Activated CD4-positive, alpha-beta T cell treated with anti-CD3 and anti-CD28 coated beads, Interleukin-2, amount 50 U/mL, for 24 hours (primary cell): Measurements from ENCODE around the gene COL23A1.

Experiments used
- DNase-seq, 2 donors: peaks; one replicate each; pipeline ENCODE4 v3.0.0-alpha.2; 2020; ENCODE audit warnings: low read depth in 1 of 2, low spot score in 1 of 2

COL23A1 gene

DNA sequence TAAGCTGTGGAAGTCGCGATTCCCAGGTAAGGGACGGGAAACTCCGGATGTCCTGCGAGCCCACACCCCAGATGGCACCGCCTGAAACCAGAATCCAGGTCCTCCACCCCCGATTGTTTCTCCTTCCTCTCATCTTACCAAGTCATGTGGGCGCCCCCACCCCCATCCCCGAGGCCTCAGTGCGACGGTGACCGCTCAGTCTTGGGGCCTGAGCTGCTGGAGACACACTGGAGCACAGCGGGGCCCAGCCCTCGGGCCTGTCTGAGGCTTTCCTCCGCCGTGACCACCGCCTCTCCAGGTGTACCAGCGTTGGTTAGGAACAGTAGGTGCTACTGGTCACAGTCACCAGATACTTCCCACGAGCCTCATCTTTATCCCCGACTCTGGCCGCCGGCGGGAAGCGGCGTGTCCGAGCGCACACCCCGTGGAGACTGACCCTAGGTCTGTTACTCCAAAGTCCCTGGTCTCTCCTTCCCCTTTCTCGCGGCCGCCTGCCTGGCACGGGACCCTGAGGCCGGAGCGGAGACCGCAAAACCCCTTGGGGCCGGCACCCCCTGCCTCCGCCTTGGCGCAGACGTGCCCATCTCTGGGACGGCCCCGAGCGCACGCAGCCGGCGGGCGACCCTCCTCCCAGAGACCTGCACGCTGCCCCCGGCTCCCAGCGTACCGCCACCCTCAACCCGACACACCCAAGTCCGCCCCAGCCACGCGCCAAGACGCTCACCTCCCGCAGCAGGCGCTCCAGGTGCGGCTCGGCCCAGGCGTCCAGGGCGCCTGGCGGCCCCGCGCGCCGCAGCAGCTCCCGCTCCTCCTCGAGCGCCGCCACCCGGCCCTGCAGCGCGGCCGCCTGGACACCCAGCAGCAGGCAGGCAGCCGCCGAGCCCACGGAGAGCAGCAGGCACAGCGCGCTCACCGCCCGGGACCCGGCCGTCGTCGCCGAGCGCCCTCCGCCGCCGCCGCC is 733 bp downstream of the COL23A1 start:
- no peak for DNase-seq

DNA sequence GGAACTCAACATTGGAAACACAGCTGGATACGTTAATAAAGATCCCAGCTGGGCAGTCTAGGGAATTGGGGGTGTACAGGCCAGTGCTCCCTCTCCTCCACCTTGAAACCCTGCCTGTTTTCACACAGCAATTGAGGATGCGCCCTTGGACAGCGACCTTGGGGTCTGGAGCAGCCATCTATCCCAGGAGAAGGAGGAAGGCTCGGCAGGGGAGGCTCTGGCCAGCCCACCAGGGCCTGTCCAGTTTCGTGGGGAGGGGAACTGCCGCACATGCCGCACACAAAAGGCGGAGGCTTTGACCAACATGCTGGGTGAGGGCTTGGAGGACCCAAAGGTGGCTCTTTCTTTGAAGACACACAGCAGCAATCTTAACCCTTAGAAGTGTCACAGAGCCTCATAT is 1.4 kb downstream of the COL23A1 start:
- DNase-seq = no peak

DNA sequence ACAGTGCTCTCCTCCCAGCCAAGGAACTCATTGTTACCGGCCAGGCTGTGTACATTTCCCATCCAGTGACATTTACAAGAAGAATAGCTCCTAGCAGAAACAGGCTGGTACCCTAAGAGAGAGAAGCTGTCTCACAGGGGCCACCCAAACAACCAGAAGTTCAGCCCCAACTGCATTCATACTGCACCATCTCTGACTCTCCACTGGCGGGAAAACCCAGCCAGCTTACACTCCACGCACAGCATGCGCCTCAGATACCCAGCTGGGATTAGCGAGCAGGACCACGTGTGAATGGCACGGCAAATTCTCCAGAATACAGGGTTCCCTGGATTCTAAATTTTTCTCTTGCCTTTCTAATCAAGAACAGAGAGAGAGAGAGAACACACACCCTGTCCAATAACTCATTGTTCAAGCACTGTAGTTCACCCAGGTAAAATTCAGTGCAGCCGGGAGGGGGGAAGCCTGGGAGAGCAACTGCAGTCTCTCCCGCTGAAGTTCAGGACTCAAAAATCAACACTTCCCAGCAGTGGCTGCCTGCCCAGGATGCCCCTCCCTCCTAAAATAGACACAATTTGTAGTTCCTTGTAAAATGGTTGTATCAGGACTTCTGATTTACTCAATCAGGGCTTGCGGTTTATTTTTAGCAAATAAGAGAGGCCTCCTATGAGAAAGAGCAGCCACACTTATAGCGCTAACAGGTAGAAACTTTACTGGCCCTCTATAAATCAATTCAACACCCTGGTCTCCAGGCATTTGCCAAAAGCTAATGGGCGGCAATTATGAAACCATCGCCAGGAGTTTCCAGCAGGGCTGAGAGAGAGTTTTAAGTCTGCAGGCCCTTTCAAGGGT is 2.2 kb downstream of the COL23A1 start:
- no peak for DNase-seq

DNA sequence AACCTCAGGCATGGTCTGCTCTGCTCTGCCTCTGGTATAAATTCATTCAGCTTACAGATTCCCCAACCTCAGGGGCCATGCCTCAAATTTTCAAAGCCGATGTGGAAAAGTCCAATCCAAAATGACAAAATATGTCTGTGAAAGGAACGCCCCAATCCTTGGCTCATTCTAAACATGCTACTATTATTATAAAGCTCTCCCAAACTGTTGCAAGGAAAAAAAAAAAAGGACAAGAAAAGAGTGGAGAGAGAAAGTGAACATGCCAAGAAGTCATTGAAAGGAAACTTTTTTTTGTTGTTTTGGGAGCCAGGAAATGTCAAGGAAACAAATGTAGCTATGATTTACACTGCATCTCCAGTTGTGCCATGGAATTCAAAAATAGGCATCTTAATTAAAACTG is 3.8 kb downstream of the COL23A1 start:
- DNase-seq = no peak

DNA sequence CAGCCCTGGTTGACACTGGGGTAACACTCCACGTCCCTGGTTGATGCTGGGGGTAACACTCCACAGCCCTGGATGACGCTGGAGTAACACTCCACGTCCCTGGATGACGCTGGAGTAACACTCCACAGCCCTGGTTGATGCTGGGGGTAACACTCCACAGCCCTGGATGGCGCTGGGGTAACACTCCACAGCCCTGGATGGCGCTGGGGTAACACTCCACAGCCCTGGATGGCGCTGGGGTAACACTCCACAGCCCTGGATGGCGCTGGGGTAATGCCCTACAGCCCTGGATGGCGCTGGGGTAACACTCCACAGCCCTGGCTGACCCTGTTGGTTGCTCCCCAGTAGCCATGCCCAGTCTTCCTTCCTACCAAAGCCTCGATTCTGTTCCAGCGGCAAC is 4.8 kb downstream of the COL23A1 start:
- peak; percentile 24 to 56 for DNase-seq

DNA sequence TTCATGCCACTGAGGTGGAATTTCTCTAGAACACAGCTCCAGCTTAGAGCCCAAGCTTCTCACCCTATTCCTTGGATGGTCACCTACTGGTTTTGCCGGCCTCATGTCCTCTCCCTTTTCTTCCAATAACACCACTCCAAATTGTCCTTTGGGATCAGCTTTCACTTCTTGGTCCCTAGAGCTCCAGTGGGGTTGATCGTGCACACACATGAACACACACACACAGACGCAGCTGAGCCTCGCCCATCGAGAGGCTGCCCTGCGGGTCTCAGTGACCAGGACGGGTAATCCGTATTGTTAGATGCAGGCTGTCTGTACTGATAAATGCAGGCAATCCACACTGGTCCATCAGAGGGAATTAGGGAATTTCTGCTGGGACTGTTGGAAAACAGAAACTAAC is 6.9 kb downstream of the COL23A1 start:
- DNase-seq = no peak

DNA sequence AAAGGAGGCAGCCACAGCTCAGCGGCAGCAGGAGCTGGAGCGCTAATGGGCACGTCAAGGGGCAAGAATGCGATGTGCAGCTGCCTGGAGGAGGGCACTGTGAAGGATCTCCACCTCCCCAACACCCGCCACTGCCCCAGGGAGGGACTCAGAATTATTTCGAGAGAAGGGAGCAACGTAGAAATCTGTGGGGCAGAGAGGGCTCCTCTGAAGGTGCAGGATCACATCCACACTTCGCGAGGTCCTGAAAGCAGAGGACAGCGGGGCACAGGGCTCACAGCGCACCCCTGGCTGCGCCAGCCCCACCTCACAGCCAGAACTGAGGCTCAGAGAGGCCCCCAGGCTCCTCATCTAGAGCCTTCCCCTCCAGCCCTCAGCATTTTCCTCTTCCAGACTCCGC is 7.9 kb downstream of the COL23A1 start:
- DNase-seq = no peak

DNA sequence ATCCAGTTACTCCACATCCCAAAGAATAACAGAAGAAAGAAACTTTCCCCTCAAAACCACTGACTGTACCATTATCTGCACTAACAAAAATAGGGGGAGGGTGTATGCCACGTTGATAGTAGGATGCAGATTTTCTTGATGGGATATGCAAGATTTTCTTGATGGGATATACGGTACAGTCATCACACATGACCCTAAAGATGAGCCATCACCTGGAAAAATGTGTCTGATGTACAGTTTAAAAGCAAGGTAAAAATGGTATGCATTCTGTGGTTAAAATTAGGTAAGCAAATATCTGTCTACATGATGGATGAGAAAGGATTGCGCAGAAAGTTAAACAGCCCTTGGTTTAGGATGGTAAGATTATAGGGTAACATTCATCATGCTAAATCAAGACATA is 8.6 kb downstream of the COL23A1 start:
- DNase-seq = no peak

DNA sequence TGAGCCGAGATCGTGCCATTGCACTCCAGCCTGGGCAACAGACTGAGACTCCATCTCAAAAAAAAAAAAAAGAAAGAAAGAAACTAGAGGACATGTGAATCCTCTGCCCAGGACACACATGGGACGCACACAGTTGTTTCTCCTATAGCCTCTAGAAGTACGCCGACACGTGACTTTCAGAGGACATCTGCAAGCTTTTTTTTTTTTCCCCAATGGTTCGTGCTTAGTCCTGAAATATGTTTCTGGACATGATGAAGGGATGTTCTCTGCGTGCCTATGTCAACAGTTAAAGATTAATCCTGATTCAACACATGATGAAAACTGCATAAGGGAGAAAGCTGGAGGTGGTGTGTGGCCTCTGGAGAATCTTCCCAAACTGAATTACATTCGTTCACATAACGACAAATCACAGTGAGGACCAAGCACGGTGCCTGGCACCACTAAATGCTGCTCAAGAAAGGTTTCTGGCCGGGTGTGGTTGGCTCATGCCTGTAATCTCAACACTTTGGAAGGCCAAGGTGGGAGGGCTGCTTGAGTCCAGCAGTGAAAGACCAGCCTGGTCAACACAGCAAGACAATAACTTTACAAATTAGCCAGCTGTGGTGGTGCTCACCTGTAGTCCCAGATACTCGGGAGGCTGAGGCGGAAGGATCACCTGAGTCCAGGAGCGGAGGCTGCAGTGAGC is 9.8 kb downstream of the COL23A1 start:
- DNase-seq = no peak

DNA sequence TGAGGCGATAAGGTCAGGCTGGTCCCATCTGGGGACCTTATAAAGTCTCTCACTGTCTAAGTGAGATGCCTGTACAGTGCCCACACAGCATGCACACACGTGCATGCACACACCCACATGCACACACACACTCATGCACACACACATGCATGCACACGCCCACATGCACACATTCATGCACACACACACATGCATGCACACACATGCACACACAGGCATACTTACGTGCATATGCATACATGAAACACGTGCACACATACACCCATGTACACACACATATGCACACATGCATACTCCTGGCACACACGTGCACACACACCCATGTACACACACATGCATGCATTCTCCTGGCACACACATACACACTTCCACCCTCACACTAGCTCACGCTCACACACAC is 12.2 kb downstream of the COL23A1 start:
- no peak for DNase-seq

DNA sequence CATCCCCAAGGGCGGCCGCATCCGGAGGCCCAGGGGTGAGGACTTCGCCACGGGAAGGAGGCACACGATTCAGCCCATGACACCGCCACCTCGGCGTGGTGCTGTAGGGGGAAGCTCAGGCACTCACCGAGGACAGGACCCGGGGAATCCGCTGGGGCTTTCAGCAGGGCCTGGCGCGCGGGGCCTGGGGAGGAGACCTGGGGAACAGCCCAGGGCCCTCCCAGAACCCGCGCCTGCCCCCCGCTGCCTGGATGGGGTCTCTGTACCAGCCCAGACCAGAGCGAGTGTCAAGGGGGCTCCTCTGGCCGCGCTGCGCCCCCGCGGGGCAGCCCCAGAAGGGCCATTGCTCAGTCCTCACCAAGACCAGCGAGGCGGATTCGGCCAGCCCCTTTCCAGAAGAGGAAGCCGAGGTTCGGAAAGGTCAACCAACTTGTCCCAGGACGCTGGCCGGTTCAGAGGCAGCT is 12.8 kb downstream of the COL23A1 start:
- no peak for DNase-seq

DNA sequence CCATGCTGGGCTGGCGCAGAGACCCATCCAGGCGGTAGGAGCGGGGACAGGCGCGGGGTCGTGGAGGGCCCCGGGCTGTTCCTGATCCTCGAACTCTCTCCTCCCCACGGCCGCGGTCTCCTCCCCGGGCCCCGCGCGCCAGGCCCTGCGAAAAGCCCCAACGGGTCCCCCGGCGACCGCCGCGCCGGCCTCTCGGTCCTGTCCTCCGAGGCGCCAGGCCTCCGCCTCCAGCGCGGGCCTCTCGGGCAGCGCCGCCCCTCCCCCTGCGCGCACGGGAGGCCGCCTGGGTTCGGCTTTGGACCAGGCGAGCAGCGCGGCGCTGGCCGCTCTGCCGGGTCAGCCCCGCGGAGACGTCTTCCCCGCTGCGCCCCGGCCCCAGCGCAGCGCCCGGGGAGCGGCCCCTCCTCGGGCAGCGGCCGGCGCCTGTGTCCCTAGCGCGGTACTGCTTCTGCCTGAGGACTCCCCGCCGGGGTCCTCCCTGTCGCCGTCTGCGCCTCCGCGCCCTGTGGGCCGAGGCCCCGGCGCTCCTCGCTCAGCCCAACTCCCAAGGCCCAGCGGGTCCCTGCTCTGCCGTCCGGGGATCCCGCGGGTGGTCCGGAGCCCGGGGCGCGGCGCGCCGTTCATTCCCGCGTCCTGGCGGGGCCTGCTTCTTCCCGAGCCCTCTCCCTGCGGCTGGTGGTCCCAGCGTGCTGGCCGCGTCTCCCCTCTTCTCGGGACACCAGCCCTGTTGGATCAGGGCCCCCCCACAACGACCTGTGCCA is 13.4 kb downstream of the COL23A1 start:
- no peak for DNase-seq

DNA sequence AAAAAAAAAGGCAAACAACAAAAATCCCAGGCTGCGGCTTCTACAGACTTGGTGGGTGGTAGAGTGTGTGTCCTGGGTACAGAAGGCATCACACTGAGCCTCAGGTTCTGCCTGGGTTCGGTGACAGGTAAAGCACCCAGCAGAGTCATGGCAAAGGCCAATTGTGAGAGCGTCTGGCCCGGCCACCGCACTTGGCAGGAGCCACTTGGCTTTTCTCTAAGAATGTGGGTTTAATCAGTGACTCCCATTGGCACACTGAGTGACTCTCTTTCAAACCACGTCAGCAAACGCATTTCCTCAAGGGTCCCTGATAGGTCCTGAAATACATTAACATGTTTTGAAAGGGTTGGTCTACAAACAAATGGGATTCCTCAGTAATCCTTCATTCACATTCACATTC is 17.0 kb downstream of the COL23A1 start:
- no peak for DNase-seq

DNA sequence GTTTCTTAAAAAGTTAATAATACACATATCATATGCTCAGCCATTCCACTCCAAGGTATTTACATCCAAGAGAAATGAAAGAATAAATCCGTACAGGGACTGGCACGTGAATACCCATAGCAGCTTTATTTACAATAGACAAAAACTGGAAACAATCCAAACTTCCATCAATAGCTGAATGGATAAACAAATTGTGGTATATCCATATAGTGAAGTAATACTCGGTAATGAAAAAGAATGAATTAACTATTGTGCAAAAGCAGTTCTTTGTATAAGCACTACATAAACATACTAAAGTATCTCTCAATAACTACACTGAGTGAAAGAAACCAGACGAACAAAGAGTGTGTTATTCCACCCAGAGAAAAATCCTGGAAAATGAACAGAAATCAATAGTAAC is 17.6 kb downstream of the COL23A1 start:
- DNase-seq = no peak

DNA sequence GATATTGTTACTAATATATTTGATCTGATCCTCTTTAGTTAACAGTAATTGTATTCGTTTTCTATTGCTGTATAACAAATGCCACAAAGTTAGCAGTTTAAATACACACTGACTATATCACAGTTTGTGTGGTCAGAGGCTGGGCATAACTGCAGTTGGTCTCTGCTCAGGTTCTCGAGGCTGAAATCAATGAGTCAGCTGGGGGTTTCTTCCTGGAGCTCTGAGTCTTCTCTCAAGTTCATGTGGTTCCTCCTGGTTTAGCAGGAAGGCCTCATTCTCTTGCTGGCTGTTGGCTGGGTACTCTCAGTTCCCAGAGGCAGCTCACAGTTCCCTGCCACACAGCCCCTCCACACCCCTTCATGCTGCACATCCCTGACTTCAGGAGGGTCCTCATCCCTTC is 20.7 kb downstream of the COL23A1 start:
- DNase-seq = no peak

DNA sequence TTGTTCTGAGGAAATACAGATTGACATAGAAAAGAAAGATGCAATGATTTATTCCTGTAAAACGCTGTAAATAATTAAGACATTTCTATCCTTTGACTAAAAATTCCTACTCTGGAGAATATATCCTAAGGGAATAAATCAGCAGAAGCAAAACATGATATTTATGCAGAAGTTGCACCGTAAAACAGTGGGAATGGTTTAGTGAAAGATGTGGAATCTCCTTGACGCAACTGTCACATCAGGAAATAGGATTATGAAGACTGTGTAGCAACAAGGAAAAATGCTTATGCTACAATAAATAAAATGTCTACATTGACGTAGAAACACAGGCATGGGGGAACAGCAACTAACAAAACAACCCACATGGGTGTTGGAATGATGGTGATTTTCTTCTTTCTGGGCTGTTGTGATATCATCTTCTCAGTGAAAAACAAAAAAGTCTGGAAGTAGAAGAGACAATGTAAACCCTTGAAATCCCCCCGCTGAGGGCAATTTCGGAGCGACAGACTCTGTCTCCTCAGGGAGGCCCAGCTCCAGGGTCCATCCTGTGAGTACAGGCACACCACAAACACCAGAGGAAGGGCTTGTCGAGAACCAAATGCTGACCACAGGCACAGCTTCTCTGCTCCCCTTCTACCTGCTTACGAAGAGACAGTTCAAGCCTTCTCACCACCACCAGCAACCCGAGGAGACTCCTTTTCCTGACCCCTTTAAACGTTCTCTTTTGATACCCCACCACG is 25.2 kb downstream of the COL23A1 start:
- DNase-seq = no peak

DNA sequence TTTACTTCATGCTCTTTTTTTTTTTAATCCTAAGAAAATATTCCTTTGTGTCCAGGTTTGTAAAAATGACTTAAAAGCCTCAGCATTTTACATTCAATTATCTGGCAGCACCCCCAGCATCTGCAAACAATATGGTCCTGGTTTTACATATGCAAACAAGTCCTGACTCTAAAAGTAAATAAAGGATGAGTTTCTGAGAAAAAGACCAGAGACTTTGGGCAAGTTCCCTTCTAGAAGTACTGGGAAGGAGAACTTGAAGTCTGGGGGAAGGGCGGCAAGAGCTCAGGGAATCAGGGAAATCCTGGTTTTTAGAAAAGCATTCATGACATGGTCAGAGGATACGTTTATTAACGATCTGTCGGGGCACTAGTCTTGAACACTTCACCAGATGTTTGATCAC is 25.8 kb downstream of the COL23A1 start:
- DNase-seq = no peak

DNA sequence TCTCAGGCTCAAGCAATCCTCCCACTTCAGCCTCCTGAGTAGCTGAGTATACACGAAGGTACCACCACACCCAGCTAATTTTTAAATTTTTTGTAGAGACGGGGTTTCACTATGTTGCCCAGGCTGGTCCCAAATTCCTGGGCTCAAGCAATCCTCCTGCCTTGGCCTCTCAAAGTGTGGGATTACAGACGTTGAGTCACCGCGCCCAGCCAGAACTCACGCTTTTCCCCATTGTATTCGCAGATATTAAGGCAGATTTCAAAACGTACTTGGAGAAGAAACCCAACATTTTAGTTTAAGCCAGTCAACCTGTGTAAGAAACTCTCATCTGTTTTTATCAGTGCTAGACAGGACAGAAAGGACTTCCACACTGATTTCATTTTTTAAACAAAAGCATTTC is 26.6 kb downstream of the COL23A1 start:
- DNase-seq = no peak

DNA sequence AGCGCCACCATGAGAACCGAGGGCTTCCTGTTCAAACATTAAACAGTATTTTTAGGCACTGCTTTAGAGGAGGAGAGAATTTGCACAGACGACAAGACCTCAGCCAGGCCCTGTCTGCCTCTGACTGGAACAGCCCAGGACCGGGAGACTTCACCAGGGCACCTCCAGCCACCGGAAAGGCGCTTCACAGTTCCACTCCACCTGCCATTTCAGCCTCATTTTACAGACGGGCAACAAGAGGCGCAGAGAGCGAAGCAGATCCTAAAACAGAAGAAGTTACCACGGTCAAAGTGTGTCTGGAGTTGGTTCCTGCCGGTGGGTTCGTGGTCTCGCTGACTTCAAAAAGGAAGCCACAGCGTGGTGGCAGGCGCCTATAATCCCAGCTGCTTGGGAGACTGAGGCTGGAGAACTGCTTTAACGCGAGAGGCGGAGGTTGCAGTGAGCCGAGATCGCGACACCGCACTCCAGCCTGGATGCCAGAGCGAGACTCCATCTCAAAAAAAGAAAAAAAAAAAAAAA is 28.4 kb downstream of the COL23A1 start:
- no peak for DNase-seq

DNA sequence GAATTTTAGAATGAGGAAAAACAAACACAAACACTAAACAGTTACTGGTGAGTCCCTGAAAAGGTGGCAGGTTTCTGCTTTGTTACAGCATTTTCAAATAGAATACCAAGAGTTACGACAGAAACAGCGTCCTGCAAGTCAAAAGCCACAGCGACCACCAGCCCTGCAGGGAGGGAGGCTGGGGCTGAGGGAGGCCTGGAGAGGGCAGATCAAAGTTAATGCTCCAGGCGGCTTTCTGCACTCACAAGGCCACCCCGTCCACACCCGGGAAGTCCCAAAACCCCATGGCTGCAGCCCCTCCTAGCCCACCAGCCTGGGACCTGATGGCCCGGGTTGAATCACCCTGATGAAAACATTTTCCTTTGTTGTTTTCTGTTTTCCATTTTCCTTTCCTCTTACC is 29.3 kb downstream of the COL23A1 start:
- DNase-seq = no peak
